GM19351 (cell line): ENCODE data around the gene POLR3A.

Experiments used
- ATAC-seq: cut with Tn5 transposase; IDR thresholded peaks from one replicate; pipeline ENCODE4 v1.9.1; 2021; ENCODE audit warnings: mild to moderate bottlenecking, moderate library complexity; ENCODE audit not compliant: unreplicated experiment

The POLR3A gene

DNA sequence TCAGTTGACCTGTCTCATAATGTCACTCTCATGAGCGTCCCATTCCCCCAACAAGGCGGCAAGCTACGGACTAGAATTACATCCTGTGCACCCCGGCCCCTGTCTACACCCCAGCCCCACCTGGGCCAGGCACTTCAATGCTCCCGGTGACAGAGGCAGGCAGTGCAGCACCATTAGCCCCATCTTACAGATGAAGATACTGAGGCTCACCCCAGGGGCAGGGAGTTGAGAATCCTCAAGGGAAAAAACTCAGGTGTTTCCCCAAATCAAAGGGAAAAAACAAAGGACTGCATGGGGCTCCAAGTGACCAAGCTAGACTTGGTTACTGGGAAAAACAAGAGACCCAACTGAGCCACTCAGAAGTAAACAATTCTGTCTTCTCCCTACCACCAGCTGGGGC is 107.3 kb downstream of the POLR3A start:
- no peak for ATAC-seq

DNA sequence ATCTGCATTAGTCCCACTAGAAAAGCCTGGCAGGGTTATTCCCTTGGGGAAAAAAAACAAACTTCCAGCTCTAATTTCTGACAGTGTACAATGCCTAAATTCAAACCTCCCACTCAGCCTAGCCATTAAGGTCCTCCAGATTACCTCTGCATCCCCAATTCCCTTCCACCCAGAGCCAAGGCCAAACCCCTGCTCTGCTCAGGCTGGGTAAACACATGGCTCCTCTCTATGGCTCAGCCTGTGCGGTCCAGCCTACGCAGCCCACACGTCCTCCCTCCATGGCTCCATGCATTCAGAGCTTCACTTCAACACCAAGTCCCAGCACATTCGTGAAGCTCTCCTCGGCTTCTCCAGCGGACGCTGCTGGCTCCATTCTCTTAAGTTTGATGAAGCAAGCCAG is 107.9 kb downstream of the POLR3A start:
- ATAC-seq, result no peak

DNA sequence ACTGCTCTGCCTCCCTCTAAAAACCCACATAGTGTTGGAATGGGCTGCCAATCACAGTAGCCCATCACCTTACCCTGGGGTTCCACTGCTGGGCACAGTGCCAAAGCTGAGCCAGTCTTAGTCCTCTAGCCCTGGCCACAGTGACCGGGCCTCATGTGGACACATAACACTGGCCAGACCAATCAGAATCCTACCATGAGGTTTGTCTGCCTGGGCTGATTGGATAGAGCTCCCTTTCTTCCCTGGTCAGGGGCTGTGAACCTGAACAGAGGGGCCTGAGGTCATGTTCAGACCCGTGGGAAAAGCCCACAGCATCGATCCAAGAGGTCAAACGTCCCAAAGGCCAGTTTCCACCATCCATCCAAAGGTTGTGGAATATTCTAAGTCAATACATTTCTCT is 108.8 kb downstream of the POLR3A start:
- ATAC-seq, result no peak

GRCh38 chr10:77919713-77920108 is 109.6 kb downstream of the POLR3A start:
- ATAC-seq, result no peak
